ENCODE measurements around the gene PRR5L. TPM values are rescaled to one million over a fixed set of nuclear protein-coding genes. Genes with fewer than 3 reads are reported as not detected.
"Not testable (repeated sequence)": the region's sequence is repeated elsewhere in the genome, so short reads cannot be mapped to it uniquely, and the experiment has no call there.

Gene PRR5L
- total and polyA plus RNA-seq, 5 donors from 2014 or later: 0.76 to 15.1 (median 1.1) TPM; not detected in 1

- Mint-ChIP-seq H3K36me3 (no peaks in the 10 kb centered on the region), H3K4me3 (peak within 1 kb of the TSS; percentile 91 to 99 (median 97)), H3K4me1 (peaks cover 26 to 42% (median 30%) of the 10 kb centered on the region in 4 donors), H3K27me3 (peaks cover 4% of the 10 kb centered on the region), H3K9me3 (peaks cover 0 to 6% (median 0%) of the 10 kb centered on the region in 7 donors), H3K27ac (peak within 1 kb of the TSS; percentile 89 to 94 (median 92))
- no peaks in the 10 kb centered on the region for H3K9me3 ChIP-seq (ENCODE audit: control insufficient read depth in 2 of 2, low read length in 2 of 2)
- H3K4me3 ChIP-seq (ENCODE audit: low read depth, low read length): peak within 1 kb of the TSS; percentile 89
- no peaks in the 10 kb centered on the region for H3K36me3 ChIP-seq (ENCODE audit: control insufficient read depth, insufficient read depth, low read length)
- H3K27me3 ChIP-seq (ENCODE audit: control insufficient read depth, insufficient read depth, low read length): peaks cover 2% of the 10 kb centered on the region
- peak; percentile 96 to 97 for ATAC-seq (ENCODE audit: low read depth in 2 of 2)
- H3K4me1 ChIP-seq (ENCODE audit: control insufficient read depth, insufficient read depth, low read length, poor library complexity, severe bottlenecking): peaks cover 25% of the 10 kb centered on the region
- peak within 1 kb of the TSS; percentile 73 for H3K27ac ChIP-seq (ENCODE audit: insufficient read depth, low read length, poor library complexity, severe bottlenecking)
- DNase-seq: peak; percentile 74 to 90 (median 86)
Observed at GRCh38 chr11:36509694-36510593, 213.9 kb downstream of the PRR5L start, which contains the start of gene TRAF6. Gene TRAF6 (minus strand): TSS chr11:36510272. CDS start chr11:36501515, 8,757 bp downstream.

GRCh38 chr11:36510594-36510942 lies 214.5 kb downstream of the PRR5L start:
- ATAC-seq (ENCODE audit: low read depth in 2 of 2): no peak
- peaks cover 21 to 37% (median 26%) of the 10 kb centered on the region in 4 donors for H3K4me1 Mint-ChIP-seq
- H3K27ac Mint-ChIP-seq: peak overlapping the region; percentile 60 to 89 (median 80)
- no peak for DNase-seq
- Histone ChIP-seq H3K36me3 (ENCODE audit: control insufficient read depth, insufficient read depth, low read length) (no peaks in the 10 kb centered on the region), H3K4me3 (ENCODE audit: low read depth, low read length) (peak overlapping the region; percentile 89), H3K27ac (ENCODE audit: insufficient read depth, low read length, poor library complexity, severe bottlenecking) (no peak overlapping the region), H3K27me3 (ENCODE audit: control insufficient read depth, insufficient read depth, low read length) (peaks cover 2% of the 10 kb centered on the region), H3K4me1 (ENCODE audit: control insufficient read depth, insufficient read depth, low read length, poor library complexity, severe bottlenecking) (peaks cover 25% of the 10 kb centered on the region), H3K9me3 (ENCODE audit: control insufficient read depth in 2 of 2, low read length in 2 of 2) (no peaks in the 10 kb centered on the region)
- H3K36me3 Mint-ChIP-seq: no peaks in the 10 kb centered on the region
- peak overlapping the region; percentile 91 to 99 (median 97) for H3K4me3 Mint-ChIP-seq
- peaks cover 0 to 6% (median 0%) of the 10 kb centered on the region in 7 donors for H3K9me3 Mint-ChIP-seq
- H3K27me3 Mint-ChIP-seq: peaks cover 8% of the 10 kb centered on the region

- DNase-seq: not testable (repeated sequence)
- H3K4me1 ChIP-seq (ENCODE audit: control insufficient read depth, insufficient read depth, low read length, poor library complexity, severe bottlenecking): peaks cover 25% of the 10 kb centered on the region
Observed at GRCh38 chr11:36511062-36511461, 215.0 kb downstream of the PRR5L start.

GRCh38 chr11:36512016-36512415 lies 215.9 kb downstream of the PRR5L start:
- H3K27ac ChIP-seq (ENCODE audit: insufficient read depth, low read length, poor library complexity, severe bottlenecking): no peak overlapping the region
- H3K4me3 ChIP-seq (ENCODE audit: low read depth, low read length): no peak overlapping the region
- H3K9me3 Mint-ChIP-seq: peaks cover 0 to 6% (median 0%) of the 10 kb centered on the region in 7 donors
- no peak overlapping the region for H3K27ac Mint-ChIP-seq
- peaks cover 2% of the 10 kb centered on the region for H3K27me3 ChIP-seq (ENCODE audit: control insufficient read depth, insufficient read depth, low read length)
- H3K4me1 ChIP-seq (ENCODE audit: control insufficient read depth, insufficient read depth, low read length, poor library complexity, severe bottlenecking): peaks cover 25% of the 10 kb centered on the region
- peak overlapping the region in 2 of 4 donors; percentile 91 to 99 for H3K4me3 Mint-ChIP-seq
- H3K27me3 Mint-ChIP-seq: peaks cover 12% of the 10 kb centered on the region
- DNase-seq (no peak), ATAC-seq (ENCODE audit: low read depth in 2 of 2) (no peak)
- no peaks in the 10 kb centered on the region for H3K36me3 ChIP-seq (ENCODE audit: control insufficient read depth, insufficient read depth, low read length)
- H3K9me3 ChIP-seq (ENCODE audit: control insufficient read depth in 2 of 2, low read length in 2 of 2): no peaks in the 10 kb centered on the region
- H3K4me1 Mint-ChIP-seq: peaks cover 15 to 25% (median 17%) of the 10 kb centered on the region in 4 donors
- no peaks in the 10 kb centered on the region for H3K36me3 Mint-ChIP-seq

More at GRCh38 chr11:36511062-36511461, 215.0 kb downstream of the PRR5L start:
- not testable (repeated sequence) for H3K27me3 Mint-ChIP-seq; H3K27ac ChIP-seq (ENCODE audit: insufficient read depth, low read length, poor library complexity, severe bottlenecking); H3K27me3 ChIP-seq (ENCODE audit: control insufficient read depth, insufficient read depth, low read length); H3K9me3 ChIP-seq (ENCODE audit: control insufficient read depth in 2 of 2, low read length in 2 of 2); H3K36me3 Mint-ChIP-seq; H3K9me3 Mint-ChIP-seq; H3K36me3 ChIP-seq (ENCODE audit: control insufficient read depth, insufficient read depth, low read length); ATAC-seq (ENCODE audit: low read depth in 2 of 2)
- Mint-ChIP-seq H3K27ac (peak overlapping the region; percentile 42 to 89 (median 53)), H3K4me3 (peak overlapping the region; percentile 91 to 99 (median 97)), H3K4me1 (peaks cover 17 to 32% (median 21%) of the 10 kb centered on the region in 4 donors)
- peak overlapping the region; percentile 89 for H3K4me3 ChIP-seq (ENCODE audit: low read depth, low read length)

- H3K4me1 ChIP-seq (ENCODE audit: control insufficient read depth, insufficient read depth, low read length, poor library complexity, severe bottlenecking): peaks cover 15% of the 10 kb centered on the region
- Mint-ChIP-seq H3K4me3 (no peak overlapping the region), H3K27ac (no peak overlapping the region), H3K4me1 (peaks cover 5 to 12% (median 7%) of the 10 kb centered on the region in 4 donors), H3K36me3 (no peaks in the 10 kb centered on the region), H3K9me3 (peaks cover 0 to 6% (median 3%) of the 10 kb centered on the region in 7 donors), H3K27me3 (peaks cover 18% of the 10 kb centered on the region)
- ATAC-seq (ENCODE audit: low read depth in 2 of 2) (no peak), DNase-seq (no peak)
- no peak overlapping the region for H3K4me3 ChIP-seq (ENCODE audit: low read depth, low read length)
- H3K9me3 ChIP-seq (ENCODE audit: control insufficient read depth in 2 of 2, low read length in 2 of 2): no peaks in the 10 kb centered on the region
- no peaks in the 10 kb centered on the region for H3K36me3 ChIP-seq (ENCODE audit: control insufficient read depth, insufficient read depth, low read length)
- H3K27me3 ChIP-seq (ENCODE audit: control insufficient read depth, insufficient read depth, low read length): peaks cover 2% of the 10 kb centered on the region
- H3K27ac ChIP-seq (ENCODE audit: insufficient read depth, low read length, poor library complexity, severe bottlenecking): no peak overlapping the region
Observed at GRCh38 chr11:36513965-36514364, 217.9 kb downstream of the PRR5L start.

Other genes starting within 250 kb of the PRR5L start
- 40.2 TPM for gene COMMD9, start 6.9 kb upstream of the PRR5L start, total RNA-seq
- 100 to 1,000 TPM in 1 of 4 donors, 10 to 100 TPM in 3; 72.6 to 124 (median 82.8) TPM for gene COMMD9, start 6.9 kb upstream of the PRR5L start, polyA plus RNA-seq
- 29.7 TPM for gene TRAF6, start 214.0 kb downstream of the PRR5L start, total RNA-seq
- 10 to 100 TPM in 2 of 4 donors, 1 to 10 TPM in 2; 6.3 to 11.3 (median 9.8) TPM for gene TRAF6, start 214.0 kb downstream of the PRR5L start, polyA plus RNA-seq